Measurements from ENCODE around the gene ZBP1.

The ZBP1 gene

GRCh38 chr20:57581202-57582028 is 38.8 kb downstream of the ZBP1 start:
- TF ChIP-seq EZH2phosphoT487 (IDR thresholded peaks at IDR 0.05; ENCODE audit: borderline replicate concordance, low read length): no peak
- TF ChIP-seq, protein P1, sequence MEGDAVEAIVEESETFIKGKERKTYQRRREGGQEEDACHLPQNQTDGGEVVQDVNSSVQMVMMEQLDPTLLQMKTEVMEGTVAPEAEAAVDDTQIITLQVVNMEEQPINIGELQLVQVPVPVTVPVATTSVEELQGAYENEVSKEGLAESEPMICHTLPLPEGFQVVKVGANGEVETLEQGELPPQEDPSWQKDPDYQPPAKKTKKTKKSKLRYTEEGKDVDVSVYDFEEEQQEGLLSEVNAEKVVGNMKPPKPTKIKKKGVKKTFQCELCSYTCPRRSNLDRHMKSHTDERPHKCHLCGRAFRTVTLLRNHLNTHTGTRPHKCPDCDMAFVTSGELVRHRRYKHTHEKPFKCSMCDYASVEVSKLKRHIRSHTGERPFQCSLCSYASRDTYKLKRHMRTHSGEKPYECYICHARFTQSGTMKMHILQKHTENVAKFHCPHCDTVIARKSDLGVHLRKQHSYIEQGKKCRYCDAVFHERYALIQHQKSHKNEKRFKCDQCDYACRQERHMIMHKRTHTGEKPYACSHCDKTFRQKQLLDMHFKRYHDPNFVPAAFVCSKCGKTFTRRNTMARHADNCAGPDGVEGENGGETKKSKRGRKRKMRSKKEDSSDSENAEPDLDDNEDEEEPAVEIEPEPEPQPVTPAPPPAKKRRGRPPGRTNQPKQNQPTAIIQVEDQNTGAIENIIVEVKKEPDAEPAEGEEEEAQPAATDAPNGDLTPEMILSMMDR (IDR thresholded peaks at IDR 0.05; ENCODE audit: low read depth, low read length, poor library complexity, severe bottlenecking): no peak
- Histone ChIP-seq H3K27ac (ENCODE audit: low read depth, low read length) (no peak overlapping the region), H3K9me3 (ENCODE audit: control insufficient read depth, insufficient read depth, low read length) (no peaks in the 10 kb centered on the region), H3K9me2 (replicated peaks; ENCODE audit: control insufficient read depth, low read length) (no peaks in the 10 kb centered on the region), H3K79me2 (ENCODE audit: control insufficient read depth, low read length) (no peaks in the 10 kb centered on the region), H3K4me1 (ENCODE audit: control insufficient read depth, low read length) (no peaks in the 10 kb centered on the region), H3K4me3 (ENCODE audit: low read length) (no peak overlapping the region), H4K20me1 (ENCODE audit: control insufficient read depth, insufficient read depth, low read depth, low read length) (peaks cover 3% of the 10 kb centered on the region; the same call in 1 of the 2 replicates), H3F3A (ENCODE audit: control insufficient read depth, insufficient read depth) (no peaks in the 10 kb centered on the region), H3K27me3 (ENCODE audit: control insufficient read depth, low read length) (peaks cover 76% of the 10 kb centered on the region), H3K4me2 (ENCODE audit: low read length) (no peak overlapping the region), H3K36me3 (ENCODE audit: control insufficient read depth, low read length) (no peaks in the 10 kb centered on the region)

GRCh38 chr20:57580478-57581201 is 39.6 kb downstream of the ZBP1 start:
- Histone ChIP-seq H3K79me2 (ENCODE audit: control insufficient read depth, low read length) (no peaks in the 10 kb centered on the region), H3K9me3 (ENCODE audit: control insufficient read depth, insufficient read depth, low read length) (no peaks in the 10 kb centered on the region), H3K9me2 (replicated peaks; ENCODE audit: control insufficient read depth, low read length) (no peaks in the 10 kb centered on the region), H3K4me1 (ENCODE audit: control insufficient read depth, low read length) (no peaks in the 10 kb centered on the region), H4K20me1 (ENCODE audit: control insufficient read depth, insufficient read depth, low read depth, low read length) (peaks cover 3% of the 10 kb centered on the region; the same call in 1 of the 2 replicates), H3K4me3 (ENCODE audit: low read length) (no peak overlapping the region), H3K27ac (ENCODE audit: low read depth, low read length) (no peak overlapping the region), H3K4me2 (ENCODE audit: low read length) (no peak overlapping the region), H3F3A (ENCODE audit: control insufficient read depth, insufficient read depth) (no peaks in the 10 kb centered on the region), H3K27me3 (ENCODE audit: control insufficient read depth, low read length) (peaks cover 77% of the 10 kb centered on the region), H3K36me3 (ENCODE audit: control insufficient read depth, low read length) (no peaks in the 10 kb centered on the region)
- TF ChIP-seq, protein P1 (IDR thresholded peaks at IDR 0.05; ENCODE audit: low read depth, low read length, poor library complexity, severe bottlenecking): no peak
- TF ChIP-seq EZH2phosphoT487 (IDR thresholded peaks at IDR 0.05; ENCODE audit: borderline replicate concordance, low read length): no peak

- H3F3A ChIP-seq (ENCODE audit: control insufficient read depth, insufficient read depth): no peaks in the 10 kb centered on the region
- H3K9me2 ChIP-seq (replicated peaks; ENCODE audit: control insufficient read depth, low read length): no peaks in the 10 kb centered on the region
- TF ChIP-seq EZH2phosphoT487 (IDR thresholded peaks at IDR 0.05; ENCODE audit: borderline replicate concordance, low read length): no peak
- TF ChIP-seq, protein P1 (IDR thresholded peaks at IDR 0.05; ENCODE audit: low read depth, low read length, poor library complexity, severe bottlenecking): no peak
- H3K36me3 ChIP-seq (ENCODE audit: control insufficient read depth, low read length): no peaks in the 10 kb centered on the region
- H3K4me2 ChIP-seq (ENCODE audit: low read length): no peak overlapping the region
- H3K27me3 ChIP-seq (ENCODE audit: control insufficient read depth, low read length): peaks cover 77% of the 10 kb centered on the region
- no peak overlapping the region for H3K4me3 ChIP-seq (ENCODE audit: low read length)
- H3K27ac ChIP-seq (ENCODE audit: low read depth, low read length): no peak overlapping the region
- H3K9me3 ChIP-seq (ENCODE audit: control insufficient read depth, insufficient read depth, low read length): no peaks in the 10 kb centered on the region
- H3K4me1 ChIP-seq (ENCODE audit: control insufficient read depth, low read length): no peaks in the 10 kb centered on the region
- peaks cover 3% of the 10 kb centered on the region; the same call in 1 of the 2 replicates for H4K20me1 ChIP-seq (ENCODE audit: control insufficient read depth, insufficient read depth, low read depth, low read length)
- no peaks in the 10 kb centered on the region for H3K79me2 ChIP-seq (ENCODE audit: control insufficient read depth, low read length)
Observed at GRCh38 chr20:57579898-57580447, 40.3 kb downstream of the ZBP1 start.
